BLaER1 (cell line): Measurements from ENCODE around the gene FTCDNL1.

Source experiments
- H3K27ac ChIP-seq: shearing (Covaris generic); formaldehyde crosslinking; 2 replicates; pipeline ENCODE4 v1.8.1; 2022
- H3K27me3 ChIP-seq: shearing (Covaris generic); formaldehyde crosslinking; 2 replicates; pipeline ENCODE4 v1.8.1; 2022
- H3K36me3 ChIP-seq: shearing (Covaris generic); formaldehyde crosslinking; 2 replicates; pipeline ENCODE4 v1.8.1; 2022
- H3K4me1 ChIP-seq: shearing (Covaris generic); formaldehyde crosslinking; 2 replicates; pipeline ENCODE4 v1.8.1; 2022
- H3K4me2 ChIP-seq: shearing (Covaris generic); formaldehyde crosslinking; 2 replicates; pipeline ENCODE4 v1.8.1; 2022
- H3K4me3 ChIP-seq: shearing (Covaris generic); formaldehyde crosslinking; 2 replicates; pipeline ENCODE4 v1.8.1; 2022
- H3K9ac ChIP-seq: shearing (Covaris generic); formaldehyde crosslinking; 2 replicates; pipeline ENCODE4 v1.8.1; 2022
- H3K9me3 ChIP-seq: shearing (Covaris generic); formaldehyde crosslinking; 2 replicates; pipeline ENCODE4 v1.8.1; 2022
- H4K20me1 ChIP-seq: shearing (Covaris generic); formaldehyde crosslinking; 2 replicates; pipeline ENCODE4 v1.8.1; 2022
- Cebpa-rat ChIP-seq: shearing (Covaris generic); IDR thresholded peaks from 2 replicates; pipeline ENCODE4 v1.8.1; 2022

FTCDNL1 gene

GRCh38 chr2:199847181-199847864 lies 3.7 kb downstream of the FTCDNL1 start:
- Histone ChIP-seq H4K20me1 (no peaks in the 10 kb centered on the region), H3K4me3 (no peak overlapping the region), H3K9me3 (no peaks in the 10 kb centered on the region), H3K27me3 (0 out of 2 replicates have a peak, but pooled peaks cover 3% of the 10 kb centered on the region), H3K4me2 (no peak overlapping the region), H3K27ac (no peak overlapping the region), H3K4me1 (no peaks in the 10 kb centered on the region; the same call in 1 of the 2 replicates), H3K36me3 (no peaks in the 10 kb centered on the region), H3K9ac (no peak overlapping the region)
- TF ChIP-seq Cebpa-rat: no peak

GRCh38 chr2:199842631-199843395 lies 8.2 kb downstream of the FTCDNL1 start:
- H3K9ac ChIP-seq: no peak overlapping the region
- no peaks in the 10 kb centered on the region for H3K9me3 ChIP-seq
- H3K4me2 ChIP-seq: no peak overlapping the region
- H3K4me1 ChIP-seq: no peaks in the 10 kb centered on the region
- H3K36me3 ChIP-seq: no peaks in the 10 kb centered on the region
- no peaks in the 10 kb centered on the region for H4K20me1 ChIP-seq
- TF ChIP-seq Cebpa-rat: no peak
- H3K4me3 ChIP-seq: no peak overlapping the region
- no peaks in the 10 kb centered on the region for H3K27me3 ChIP-seq
- no peak overlapping the region for H3K27ac ChIP-seq

GRCh38 chr2:199841409-199841808 lies 9.6 kb downstream of the FTCDNL1 start:
- no peaks in the 10 kb centered on the region for H3K36me3 ChIP-seq
- no peaks in the 10 kb centered on the region for H4K20me1 ChIP-seq
- H3K4me3 ChIP-seq: no peak overlapping the region
- H3K27me3 ChIP-seq: no peaks in the 10 kb centered on the region
- no peak overlapping the region for H3K9ac ChIP-seq
- H3K27ac ChIP-seq: no peak overlapping the region
- H3K4me1 ChIP-seq: no peaks in the 10 kb centered on the region
- no peak for TF ChIP-seq Cebpa-rat
- H3K9me3 ChIP-seq: no peaks in the 10 kb centered on the region
- H3K4me2 ChIP-seq: no peak overlapping the region

- Histone ChIP-seq H3K4me2 (no peak overlapping the region), H4K20me1 (no peaks in the 10 kb centered on the region)
Measured at GRCh38 chr2:199838399-199838798, 12.6 kb downstream of the FTCDNL1 start.

DNA sequence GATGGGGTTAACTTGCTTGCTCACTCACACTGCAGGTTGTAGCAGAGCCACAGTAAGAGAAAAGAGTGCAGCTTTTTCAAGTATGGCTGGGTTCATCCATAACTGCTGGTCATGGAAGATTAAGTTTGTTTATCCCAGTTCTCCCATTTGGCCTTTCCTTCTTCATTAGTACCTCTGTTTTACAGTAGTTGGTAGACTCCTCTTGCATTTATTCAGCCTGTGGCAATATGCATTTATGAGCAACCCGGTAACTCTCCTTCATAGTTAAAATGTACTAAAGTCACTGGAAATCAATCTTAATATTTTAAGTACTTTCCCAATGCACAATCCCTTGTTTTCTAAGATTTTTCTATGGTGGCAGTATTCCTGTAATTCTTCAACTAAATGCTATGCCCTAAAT lies 14.0 kb downstream of the FTCDNL1 start:
- no peak for TF ChIP-seq Cebpa-rat
- H3K9me3 ChIP-seq: no peaks in the 10 kb centered on the region
- H3K27ac ChIP-seq: no peak overlapping the region
- no peak overlapping the region for H3K9ac ChIP-seq
- no peaks in the 10 kb centered on the region for H3K4me1 ChIP-seq
- H3K4me3 ChIP-seq: no peak overlapping the region
- no peaks in the 10 kb centered on the region for H4K20me1 ChIP-seq
- H3K4me2 ChIP-seq: no peak overlapping the region
- H3K36me3 ChIP-seq: no peaks in the 10 kb centered on the region
- no peaks in the 10 kb centered on the region for H3K27me3 ChIP-seq

More at GRCh38 chr2:199838399-199838798, 12.6 kb downstream of the FTCDNL1 start:
- Histone ChIP-seq H3K9ac (no peak overlapping the region), H3K27ac (no peak overlapping the region), H3K36me3 (no peaks in the 10 kb centered on the region), H3K27me3 (no peaks in the 10 kb centered on the region), H3K4me3 (no peak overlapping the region), H3K4me1 (no peaks in the 10 kb centered on the region), H3K9me3 (no peaks in the 10 kb centered on the region)
- TF ChIP-seq Cebpa-rat: no peak

DNA sequence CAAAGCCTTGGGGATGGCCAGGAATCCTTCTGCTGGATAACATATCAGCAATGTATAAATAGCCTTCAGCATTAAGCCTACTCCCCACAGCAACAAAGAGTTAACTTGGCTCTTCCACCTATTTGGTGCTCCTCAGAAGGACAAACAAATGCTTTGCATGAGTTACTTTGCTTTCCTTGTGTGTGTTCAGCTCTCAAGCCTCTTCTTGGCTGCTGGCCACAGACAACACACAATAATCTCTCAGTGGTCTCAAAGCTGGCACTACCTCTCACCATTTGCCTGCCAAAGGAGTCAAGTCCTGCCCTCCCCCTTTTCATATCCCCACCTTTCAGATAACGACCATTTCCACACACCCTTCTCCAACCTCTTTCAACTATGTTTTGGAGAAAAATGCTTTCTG lies 17.5 kb downstream of the FTCDNL1 start:
- Histone ChIP-seq H3K9me3 (no peaks in the 10 kb centered on the region; the same call in 1 of the 2 replicates), H3K4me3 (no peak overlapping the region), H3K4me1 (no peaks in the 10 kb centered on the region), H3K36me3 (no peaks in the 10 kb centered on the region), H3K4me2 (no peak overlapping the region), H3K9ac (no peak overlapping the region), H3K27me3 (no peaks in the 10 kb centered on the region), H4K20me1 (no peaks in the 10 kb centered on the region), H3K27ac (no peak overlapping the region)
- no peak for TF ChIP-seq Cebpa-rat

DNA sequence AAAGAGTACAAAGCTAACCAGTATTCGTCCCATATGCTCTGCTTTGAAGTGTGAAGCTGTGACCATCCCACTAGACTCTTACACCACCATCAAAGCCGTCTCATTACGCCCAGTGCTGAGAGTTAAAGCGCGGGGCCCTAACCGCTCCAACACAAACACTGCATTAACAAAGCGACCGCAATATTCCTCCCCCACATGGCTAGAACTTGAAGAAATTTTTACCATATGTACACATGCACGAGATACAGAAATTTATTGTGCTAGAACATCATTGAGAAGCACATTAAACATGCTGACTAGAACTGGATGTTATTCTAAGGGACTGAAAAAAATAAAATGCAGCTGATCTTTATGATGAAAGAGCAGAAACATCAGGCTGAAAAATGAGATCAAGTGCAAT lies 20.5 kb downstream of the FTCDNL1 start:
- Histone ChIP-seq H3K9ac (no peak overlapping the region), H3K4me1 (no peaks in the 10 kb centered on the region), H3K27ac (no peak overlapping the region), H3K9me3 (no peaks in the 10 kb centered on the region; the same call in 1 of the 2 replicates), H4K20me1 (no peaks in the 10 kb centered on the region), H3K4me3 (no peak overlapping the region), H3K4me2 (no peak overlapping the region), H3K27me3 (no peaks in the 10 kb centered on the region), H3K36me3 (no peaks in the 10 kb centered on the region)
- TF ChIP-seq Cebpa-rat: no peak

DNA sequence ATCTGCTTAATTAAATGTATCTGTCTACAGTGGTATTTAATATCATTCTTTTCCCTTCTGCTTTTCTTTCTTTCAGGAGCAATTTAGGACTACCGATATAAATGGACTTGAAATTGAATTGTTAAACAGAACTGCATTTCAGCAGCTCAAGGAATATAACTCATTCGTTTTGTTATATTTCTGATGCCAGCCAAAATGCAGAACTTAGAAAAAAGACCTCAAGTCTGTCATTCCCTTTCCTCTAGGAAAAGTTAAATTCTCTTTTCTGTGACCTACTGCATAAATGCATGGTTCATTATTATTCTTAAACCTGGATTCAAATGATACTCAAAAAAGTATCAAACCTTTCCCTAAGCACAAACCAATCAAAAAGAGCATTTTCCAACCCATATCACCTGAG lies 21.4 kb downstream of the FTCDNL1 start:
- no peak overlapping the region for H3K27ac ChIP-seq
- H3K4me3 ChIP-seq: no peak overlapping the region
- no peaks in the 10 kb centered on the region for H3K27me3 ChIP-seq
- H3K9ac ChIP-seq: no peak overlapping the region
- H3K4me2 ChIP-seq: no peak overlapping the region
- no peaks in the 10 kb centered on the region for H4K20me1 ChIP-seq
- no peaks in the 10 kb centered on the region for H3K36me3 ChIP-seq
- no peak for TF ChIP-seq Cebpa-rat
- H3K4me1 ChIP-seq: no peaks in the 10 kb centered on the region
- H3K9me3 ChIP-seq: no peaks in the 10 kb centered on the region; the same call in 1 of the 2 replicates

DNA sequence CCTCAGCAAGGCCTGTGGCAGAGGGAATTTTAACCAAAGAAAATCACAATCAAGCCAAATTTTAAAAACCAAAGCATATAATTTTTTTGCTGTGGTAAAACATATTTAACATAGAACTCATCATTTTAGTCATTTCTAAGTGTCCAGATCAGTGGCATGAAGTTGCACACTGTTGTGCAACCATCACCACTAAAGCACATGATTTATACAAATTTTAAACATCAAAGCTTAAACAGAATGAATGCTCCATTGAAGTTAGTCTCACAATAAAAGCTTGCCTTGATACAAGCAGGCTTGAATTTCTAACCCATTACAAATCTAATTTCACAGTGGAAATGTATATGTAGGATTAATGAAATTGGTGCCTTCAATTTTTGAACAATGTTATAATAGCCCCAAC lies 31.2 kb downstream of the FTCDNL1 start:
- H3K4me2 ChIP-seq: no peak overlapping the region

DNA sequence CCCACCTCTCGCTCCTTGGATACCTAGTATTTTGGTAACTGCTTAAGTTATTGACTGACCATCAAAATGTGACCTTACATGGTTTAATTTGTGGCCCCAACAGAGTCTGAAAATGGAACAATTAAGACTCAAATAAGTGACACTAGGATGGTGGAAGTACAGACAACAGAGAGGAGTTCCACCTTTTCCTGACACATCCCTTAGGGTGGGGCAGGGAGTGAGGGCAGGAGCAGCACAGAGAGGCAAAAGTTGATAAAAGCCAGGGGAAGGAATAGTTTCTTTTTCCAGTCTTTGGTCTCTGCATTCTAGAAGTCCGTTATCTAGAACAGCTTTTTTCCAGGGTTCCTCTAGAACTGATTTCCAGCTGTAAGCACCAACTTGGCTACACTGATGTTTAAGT lies 32.2 kb downstream of the FTCDNL1 start:
- H3K9me3 ChIP-seq: no peaks in the 10 kb centered on the region
- peaks cover 15% of the 10 kb centered on the region for H3K4me1 ChIP-seq
- no peak overlapping the region for H3K4me2 ChIP-seq
- no peak overlapping the region for H3K27ac ChIP-seq
- peaks cover 10% of the 10 kb centered on the region; the same call in 1 of the 2 replicates for H4K20me1 ChIP-seq
- H3K27me3 ChIP-seq: peaks cover 34% of the 10 kb centered on the region
- H3K4me3 ChIP-seq: no peak overlapping the region
- no peak overlapping the region for H3K9ac ChIP-seq
- no peaks in the 10 kb centered on the region for H3K36me3 ChIP-seq
- no peak for TF ChIP-seq Cebpa-rat

More for the DNA sequence above, 31.2 kb downstream of the FTCDNL1 start:
- no peak overlapping the region for H3K4me3 ChIP-seq
- H3K36me3 ChIP-seq: no peaks in the 10 kb centered on the region
- peaks cover 34% of the 10 kb centered on the region for H3K27me3 ChIP-seq
- no peak overlapping the region for H3K27ac ChIP-seq
- no peaks in the 10 kb centered on the region for H3K9me3 ChIP-seq
- peaks cover 15% of the 10 kb centered on the region for H3K4me1 ChIP-seq
- H4K20me1 ChIP-seq: peaks cover 10% of the 10 kb centered on the region; the same call in 1 of the 2 replicates
- H3K9ac ChIP-seq: no peak overlapping the region
- TF ChIP-seq Cebpa-rat: no peak
